M059J (cell line): Measurements from ENCODE around the gene TIMM21. TPM values are rescaled to one million over a fixed set of nuclear protein-coding genes. Genes with fewer than 3 reads are reported as not detected.

ENCODE experiments used
- DNase-seq: peaks from one replicate; pipeline ENCODE4 v3.0.0-alpha.2; 2012; ENCODE audit warnings: low read depth
- total RNA-seq: library from RNA; depleted of rRNA; stranded (reverse); fragments of >200 nt; shearing (Covaris generic); gene quantifications from 2 replicates; pipeline ENCODE4 v1.2.3, GENCODE V29; 2014; rRNA removed

Gene TIMM21
- total RNA-seq, 1 experiment from 2014 or later: 45.3 TPM

DNA sequence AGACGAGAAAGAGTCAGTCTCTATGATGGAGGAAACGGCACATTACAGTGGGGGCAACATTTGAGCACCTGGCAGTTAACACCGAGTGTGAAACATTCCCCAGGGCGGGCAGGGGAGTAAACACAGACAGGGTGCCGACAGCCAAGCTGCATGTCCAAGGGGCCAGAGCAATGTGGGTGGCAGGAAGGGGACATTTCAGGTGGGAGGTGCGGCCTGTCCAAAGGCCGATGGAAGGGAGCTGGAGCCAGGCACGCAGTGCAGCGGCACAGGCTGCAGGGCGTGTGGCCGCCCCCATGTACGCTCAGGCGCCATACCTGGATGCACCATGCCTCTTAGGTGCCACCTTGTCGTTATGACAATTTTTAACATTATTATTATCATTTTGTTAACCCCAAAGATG is 43.3 kb downstream of the TIMM21 start:
- DNase-seq: no peak

DNA sequence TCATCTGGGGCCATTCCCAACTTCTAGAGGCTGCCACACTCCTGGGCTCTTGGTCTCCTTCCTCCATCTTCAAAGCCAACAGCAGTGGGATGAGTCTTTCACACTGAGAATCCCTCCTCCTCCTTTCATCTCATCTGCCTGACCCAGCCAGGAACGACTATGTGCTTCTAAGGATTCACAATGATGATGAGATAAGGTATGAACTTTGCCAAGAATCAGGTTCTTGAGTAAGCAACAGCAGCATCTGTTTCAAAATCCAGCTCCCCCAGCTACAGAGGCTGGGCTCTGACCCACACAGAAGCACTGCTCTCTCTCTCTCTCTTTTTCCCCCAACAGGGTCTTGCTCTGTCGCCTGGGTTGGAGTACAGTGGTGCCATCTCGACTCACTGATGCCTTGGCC is 46.4 kb downstream of the TIMM21 start:
- no peak for DNase-seq

DNA sequence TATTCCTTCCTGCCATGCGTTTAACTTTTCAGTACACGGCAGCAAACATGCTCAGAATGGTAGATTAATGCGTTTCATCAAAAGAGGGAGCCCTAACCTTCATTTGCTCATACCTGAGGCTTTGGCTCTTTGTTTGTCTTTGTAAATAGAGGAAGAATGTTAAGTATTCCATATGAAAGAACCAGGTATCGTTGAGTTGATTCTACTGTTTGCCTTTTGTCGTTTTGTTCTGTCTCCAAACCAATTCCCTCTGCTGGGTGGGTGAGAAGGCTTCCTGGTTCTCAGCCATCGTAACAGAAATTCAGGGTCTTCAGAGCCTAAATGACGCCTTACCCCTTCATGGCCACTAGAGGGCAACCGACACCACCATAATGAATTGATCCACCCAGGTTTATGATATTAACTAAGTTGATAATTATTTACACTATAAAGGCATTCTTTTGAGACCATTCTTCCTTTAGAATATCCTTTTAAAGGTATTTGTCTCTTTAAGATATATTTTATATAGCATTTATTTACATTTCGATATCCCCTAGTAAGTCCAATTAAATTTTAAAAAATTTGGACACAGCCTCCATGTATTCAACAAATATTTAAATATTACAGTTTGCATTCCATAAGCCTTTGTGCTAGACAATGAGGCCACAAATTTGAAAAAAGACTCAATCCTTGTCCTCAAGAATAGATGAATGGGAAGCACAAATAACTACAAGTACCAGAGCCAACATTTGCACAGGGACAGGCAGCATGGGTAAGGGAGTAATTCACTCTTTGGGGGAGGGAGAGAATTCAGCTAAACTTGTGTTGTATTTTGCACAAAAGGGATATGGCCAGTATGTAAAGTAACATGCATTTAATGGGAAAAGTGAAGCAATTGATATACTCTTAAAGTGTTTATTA is 48.1 kb downstream of the TIMM21 start:
- DNase-seq: peak; percentile 62

DNA sequence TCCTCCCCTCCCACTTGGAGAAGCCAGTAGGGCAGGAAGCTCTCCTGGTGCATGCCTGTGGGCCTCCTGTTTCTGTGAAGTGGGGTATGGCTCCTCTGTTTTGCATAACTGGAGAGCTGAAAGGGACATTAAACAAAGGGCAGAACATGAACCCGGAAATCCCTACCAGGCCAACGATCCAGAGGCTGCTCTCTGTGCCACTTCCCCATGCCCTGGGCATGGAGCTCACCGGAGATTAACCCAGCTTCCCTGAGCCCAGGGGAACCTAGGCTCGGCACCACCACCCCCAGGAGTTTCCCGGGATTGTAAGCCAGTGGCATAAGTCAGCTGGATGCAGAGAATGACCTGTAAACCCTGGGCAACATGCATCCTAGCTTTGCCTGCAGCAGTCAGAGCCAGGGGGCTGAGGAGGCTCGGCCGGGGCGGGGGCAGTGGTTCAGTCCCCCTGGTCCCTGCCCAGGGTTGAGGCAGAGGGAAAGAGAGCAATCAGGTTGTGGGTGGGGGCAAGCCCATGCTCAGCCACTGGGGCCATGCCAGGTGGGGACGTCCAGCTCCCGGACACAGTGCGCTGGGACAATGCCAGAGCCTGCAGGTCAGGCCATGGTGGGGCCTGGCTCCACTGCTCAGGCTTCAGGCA is 49.5 kb downstream of the TIMM21 start:
- no peak for DNase-seq

DNA sequence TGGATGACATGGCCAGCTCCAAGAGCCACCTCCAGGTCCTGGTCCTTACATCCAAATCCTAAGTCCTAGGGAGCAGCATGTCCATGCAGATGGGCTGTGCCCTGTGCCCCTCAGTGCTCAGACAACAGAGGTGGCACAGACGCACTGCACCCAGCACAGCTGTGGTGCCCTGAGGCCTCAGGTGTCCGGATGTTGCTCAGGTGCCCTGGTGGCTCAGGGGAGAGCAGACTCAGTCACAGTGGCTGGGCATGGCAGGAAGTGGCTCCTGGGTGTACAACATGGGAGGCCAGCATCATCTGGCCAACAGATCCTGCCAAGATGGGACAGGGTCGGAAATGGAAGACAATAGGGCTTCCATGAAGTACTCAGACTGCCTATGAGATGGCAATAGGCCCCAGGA is 50.1 kb downstream of the TIMM21 start:
- no peak for DNase-seq

DNA sequence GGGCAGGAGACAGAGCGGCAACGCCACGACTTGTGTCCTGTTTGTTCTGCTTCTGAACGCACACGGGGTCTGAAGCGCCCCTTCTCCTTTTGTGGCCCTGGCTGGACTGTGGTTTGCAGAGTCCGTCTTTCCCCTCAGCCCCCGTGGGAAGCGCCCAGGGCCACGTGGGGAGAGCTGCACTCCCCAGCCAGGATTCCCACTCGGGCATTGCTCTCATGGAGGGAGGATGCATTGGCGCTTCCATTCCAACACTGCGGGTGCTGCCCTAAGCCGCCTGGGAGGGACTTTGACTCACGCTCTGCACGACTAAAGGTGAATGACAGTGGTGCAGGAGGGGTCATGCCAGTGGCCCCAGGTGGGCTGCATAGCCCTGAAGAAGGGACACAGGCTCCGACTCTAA is 52.5 kb downstream of the TIMM21 start:
- DNase-seq: no peak

DNA sequence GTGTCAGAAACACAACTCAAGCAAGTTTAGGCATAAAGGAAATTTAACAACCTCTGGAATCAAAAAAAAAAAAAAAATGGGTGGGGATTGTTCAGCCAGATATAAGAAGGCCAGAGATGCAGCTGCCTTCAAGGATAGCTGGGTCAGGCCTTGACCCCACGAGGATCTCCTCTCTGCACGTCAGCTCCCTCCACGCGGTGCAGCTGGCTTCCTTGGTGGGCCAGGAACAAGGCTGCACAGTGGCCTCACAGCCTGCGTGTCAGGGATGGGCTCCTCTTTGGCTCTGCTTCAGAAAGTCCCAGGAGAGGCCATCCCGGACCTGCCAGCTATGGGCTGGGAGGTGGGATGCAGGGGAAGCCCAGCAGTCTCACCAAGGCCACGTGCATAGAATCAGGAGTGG is 55.5 kb downstream of the TIMM21 start:
- DNase-seq: no peak

DNA sequence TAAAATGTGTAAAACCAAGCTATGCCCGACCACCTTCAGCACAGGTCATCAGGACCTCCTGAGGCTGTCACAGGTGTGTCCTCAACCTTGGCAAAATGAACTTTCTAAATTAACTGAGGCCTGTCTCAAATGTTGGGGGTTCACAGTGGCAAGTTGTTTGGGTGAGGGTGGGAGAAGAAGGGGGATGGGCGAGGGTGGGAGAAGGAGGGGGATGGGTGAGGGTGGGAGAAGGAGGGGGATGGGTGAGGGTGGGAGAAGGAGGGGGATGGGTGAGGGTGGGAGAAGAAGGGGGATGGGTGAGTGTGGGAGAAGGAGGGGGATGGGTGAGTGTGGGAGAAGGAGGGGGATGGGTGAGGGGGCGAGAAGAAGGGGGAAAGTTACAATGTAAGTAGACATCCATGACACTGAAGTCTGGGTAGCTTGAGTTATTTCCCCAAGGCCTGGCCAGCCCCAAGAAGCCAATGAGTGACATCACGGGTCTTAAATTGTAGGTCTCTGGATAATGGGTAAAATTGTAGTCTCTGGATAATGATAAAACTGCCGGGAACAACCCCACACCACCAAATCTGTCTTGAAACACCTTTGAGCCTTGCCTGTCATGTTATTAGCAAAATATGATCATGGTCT is 56.3 kb downstream of the TIMM21 start:
- DNase-seq: peak; percentile 55

Other genes with a start within 250 kb of the TIMM21 start
- 0.17 and 0.71 TPM in 2 replicates for gene FBXO15, start 689 bp upstream of the TIMM21 start, total RNA-seq
- gene CYB5A, start 143.4 kb downstream of the TIMM21 start, total RNA-seq: 167 and 192 TPM in 2 replicates
- not detected in 2 replicates for gene C18orf63, start 167.3 kb downstream of the TIMM21 start, total RNA-seq